Measurements from ENCODE around the gene SH2D3C.

Gene SH2D3C

DNA sequence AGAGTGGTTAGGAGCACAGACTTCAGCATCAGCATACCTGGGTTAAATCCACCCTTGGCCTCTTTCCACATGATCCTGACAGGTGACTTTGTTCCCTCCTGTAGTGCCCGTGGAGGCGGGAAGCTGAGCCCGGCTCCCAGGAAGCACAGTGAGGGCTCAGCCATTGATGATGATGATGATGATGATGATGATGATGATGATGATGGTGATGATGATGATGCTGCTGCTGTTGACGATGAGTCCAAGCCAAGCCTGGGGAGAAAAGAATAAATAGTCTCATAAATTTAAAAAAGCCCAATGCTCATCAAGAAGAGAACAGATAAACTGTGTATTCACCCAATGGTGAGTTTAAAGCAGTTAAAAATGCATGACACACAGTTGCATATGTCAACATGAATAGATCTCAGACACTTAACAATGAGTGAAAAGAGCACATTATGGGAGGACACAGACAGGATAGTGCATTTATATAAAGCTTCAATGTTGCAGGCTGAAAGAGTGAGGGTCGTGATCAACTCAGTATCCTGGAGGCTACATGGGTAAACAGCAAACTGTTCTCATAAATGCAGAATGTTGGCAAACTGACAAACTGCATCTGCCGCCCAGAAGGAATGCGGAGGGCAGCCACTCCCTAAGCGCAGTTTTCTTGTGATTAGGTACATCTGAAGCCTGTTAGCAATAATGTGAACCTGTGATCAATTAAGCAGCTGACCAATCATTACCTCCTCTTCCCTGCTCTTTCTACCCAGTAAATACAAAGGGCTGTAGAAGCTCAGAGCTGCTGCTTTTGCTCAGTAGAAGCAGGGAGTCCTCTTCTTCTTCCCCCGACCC is 83.4 kb downstream of the SH2D3C start:
- no peak for DNase-seq

GRCh38 chr9:127693697-127694096 is 84.8 kb downstream of the SH2D3C start:
- no peak for DNase-seq

- no peak for DNase-seq
Observed at GRCh38 chr9:127693143-127693542, 85.3 kb downstream of the SH2D3C start.

DNA sequence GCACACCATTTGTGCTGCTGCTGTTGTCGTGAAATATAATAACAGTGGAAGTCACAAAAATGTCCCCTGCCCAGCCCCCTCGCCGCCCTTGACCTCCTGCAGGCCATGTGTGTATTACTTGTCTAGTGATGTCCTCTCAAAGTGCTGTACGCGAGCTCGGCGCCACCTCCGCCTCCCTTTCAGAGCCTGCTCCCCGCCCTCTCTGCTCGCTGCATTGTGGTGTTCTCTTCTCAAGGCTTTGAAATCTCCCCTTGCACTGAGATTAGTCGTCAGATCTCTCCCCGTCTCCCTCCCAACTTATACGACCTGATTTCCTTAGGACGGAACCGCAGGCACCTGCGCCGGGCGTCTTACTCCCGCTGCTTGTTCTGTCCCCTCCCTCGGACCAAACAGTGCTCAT is 86.4 kb downstream of the SH2D3C start:
- DNase-seq: no peak

DNA sequence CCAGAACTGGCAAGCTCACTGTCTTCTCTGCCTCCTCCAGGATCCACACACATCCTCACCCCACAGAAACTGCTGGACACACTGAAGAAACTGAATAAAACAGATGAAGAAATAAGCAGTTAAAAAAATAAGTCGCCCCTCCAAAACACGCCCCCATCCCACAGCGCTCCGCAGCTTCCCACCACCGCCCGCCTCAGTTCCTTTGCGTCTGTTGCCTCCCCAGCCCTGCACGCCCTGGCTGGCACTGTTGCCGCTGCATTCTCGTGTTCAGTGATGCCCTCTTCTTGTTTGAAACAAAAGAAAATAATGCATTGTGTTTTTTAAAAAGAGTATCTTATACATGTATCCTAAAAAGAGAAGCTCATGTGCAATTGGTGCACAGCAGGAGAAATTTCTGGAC is 87.7 kb downstream of the SH2D3C start:
- no peak for DNase-seq

GRCh38 chr9:127689329-127690000 is 89.0 kb downstream of the SH2D3C start:
- no peak for DNase-seq
